ENCODE measurements around the gene HDAC4. TPM values are rescaled to one million over a fixed set of nuclear protein-coding genes. Genes with fewer than 3 reads are reported as not detected.

HDAC4 gene
- total and polyA plus RNA-seq, 2 of the 4 experiments (the other 2 are of a cell fraction), result 4.1 to 7.2 TPM

GRCh38 chr2:239337122-239337876, 63.5 kb downstream of the HDAC4 start:
- dilution Hi-C loops (cut with HindIII; ENCODE audit: low sequenced_read_pairs, unreplicated experiment), result no loop called here
- TF ChIP-seq USF2 (IDR thresholded peaks at IDR 0.05; ENCODE audit: low read depth, low read length) (no peak), RCOR1 (IDR thresholded peaks at IDR 0.05; ENCODE audit: insufficient replicate concordance, low read length) (no peak)
- H3K9ac ChIP-seq (ENCODE audit: low read depth, low read length), result no peak overlapping the region
- POLR2A ChIA-PET (ENCODE audit: unreplicated experiment), result no interaction called here
- H4K91ac ChIP-seq (ENCODE audit: insufficient read depth, low read depth, low read length), result peak overlapping the region; percentile 70
- peak overlapping the region; percentile 80 for H2AK9ac ChIP-seq (replicated peaks; ENCODE audit: low read depth, low read length, poor library complexity)
- peak overlapping the region; percentile 39 for H4K5ac ChIP-seq (ENCODE audit: low read depth, low read length)
- peak overlapping the region; percentile 74; the same call in 1 of the 2 replicates for H2BK20ac ChIP-seq (ENCODE audit: low read depth, low read length)
- H3K14ac ChIP-seq (replicated peaks; ENCODE audit: low read depth, low read length), result peak overlapping the region; percentile 23
- H2BK5ac ChIP-seq (ENCODE audit: low read depth, low read length, poor library complexity, severe bottlenecking), result peak overlapping the region; percentile 54
- H3K9me1 ChIP-seq (ENCODE audit: insufficient read depth, low read length), result peaks cover 19% of the 10 kb centered on the region; the same call in 1 of the 2 replicates
- no peak overlapping the region for H3K4me3 ChIP-seq (ENCODE audit: insufficient read depth, low read depth, low read length)
- H3K36me3 ChIP-seq (ENCODE audit: control insufficient read depth, insufficient read depth, low read length), result no peaks in the 10 kb centered on the region
- ATAC-seq (ENCODE audit: low read depth), result peak; percentile 45
- no TSS peak for BruUV-seq (replicated peaks)
- H3K56ac ChIP-seq (ENCODE audit: extremely low read depth, insufficient read depth, low read length), result 0 out of 2 replicates have a peak overlapping the region, but pooled peaks have one; percentile 14
- peak overlapping the region; percentile 72 for H2BK120ac ChIP-seq (ENCODE audit: low read depth, low read length)
- H3K4me2 ChIP-seq (ENCODE audit: low read depth, low read length), result peak overlapping the region; percentile 48
- peak overlapping the region; percentile 36 for H3K18ac ChIP-seq (ENCODE audit: low read depth, low read length)
- peak overlapping the region; percentile 54; the same call in 1 of the 2 replicates for H2AK5ac ChIP-seq (ENCODE audit: low read depth, low read length)
- 43% methylated on average over 12 of the region's 28 CpGs; no CpG with 5 or more reads in 1 of the 2 experiments for WGBS, 2 experiments (ENCODE audit: extremely low coverage in 2 of 2, insufficient read length in 1 of 2)
- H2AFZ ChIP-seq (replicated peaks; ENCODE audit: low read length, poor library complexity), result peak overlapping the region; percentile 38
- H2BK15ac ChIP-seq (ENCODE audit: low read depth, low read length), result 0 out of 3 replicates have a peak overlapping the region, but pooled peaks have one; percentile 31
- H3K9me3 ChIP-seq (ENCODE audit: control insufficient read depth, insufficient read depth, low read length), result no peaks in the 10 kb centered on the region
- CTCF ChIA-PET, result interaction anchor here (0.6 kb wide), 1 partner anchor 34 kb away, joined by 3 read pairs; no protein-coding TSS in a partner anchor
- H3K4ac ChIP-seq (ENCODE audit: low read depth, low read length), result peak overlapping the region; percentile 77
- H4K8ac ChIP-seq (ENCODE audit: low read depth in 2 of 2, low read length in 2 of 2), result peak overlapping the region; percentile 37 to 49
- peaks cover 14% of the 10 kb centered on the region for H3K4me1 ChIP-seq (ENCODE audit: control insufficient read depth, insufficient read depth, low read length)
- peak overlapping the region; percentile 39 for H3K23ac ChIP-seq (ENCODE audit: low read depth, low read length)
- H4K20me1 ChIP-seq (ENCODE audit: insufficient read depth, low read length), result no peaks in the 10 kb centered on the region
- in situ Hi-C loops (cut with MboI; ENCODE audit: low sequenced_read_pairs), result no loop called here
- peaks cover 32 to 42% of the 10 kb centered on the region in 2 experiments for H3K79me1 ChIP-seq (ENCODE audit: low read depth in 1 of 2, low read length in 2 of 2)
- intact Hi-C loops (cut with micrococcal nuclease), result no loop called here
- H3K27me3 ChIP-seq (ENCODE audit: control insufficient read depth, insufficient read depth, low read length), result no peaks in the 10 kb centered on the region
- no peak for DNase-seq
- peak overlapping the region; percentile 71 for H3K27ac ChIP-seq (ENCODE audit: insufficient read depth, low read length)

All from IMR-90 (cell line).